GM21529 (cell line): Measurements from ENCODE around the gene PPP1R9A.
"Not testable (repeated sequence)": the region's sequence is repeated elsewhere in the genome, so short reads cannot be mapped to it uniquely, and the experiment has no call there.

Experiments
- ATAC-seq: cut with Tn5 transposase; IDR thresholded peaks from one replicate; pipeline ENCODE4 v1.9.1; 2021; ENCODE audit not compliant: unreplicated experiment

PPP1R9A gene

GRCh38 chr7:94972296-94972695 lies 64.9 kb downstream of the PPP1R9A start:
- no peak for ATAC-seq

- no peak for ATAC-seq
Observed at GRCh38 chr7:94973844-94974243, 66.5 kb downstream of the PPP1R9A start.

GRCh38 chr7:94974423-94974822 lies 67.0 kb downstream of the PPP1R9A start:
- ATAC-seq = no peak

GRCh38 chr7:94975336-94975735 lies 67.9 kb downstream of the PPP1R9A start:
- no peak for ATAC-seq

GRCh38 chr7:94980418-94981142 lies 73.2 kb downstream of the PPP1R9A start:
- ATAC-seq = no peak

- no peak for ATAC-seq
Observed at GRCh38 chr7:94995921-94996320, 88.5 kb downstream of the PPP1R9A start.

- no peak for ATAC-seq
Observed at GRCh38 chr7:94996369-94996768, 89.0 kb downstream of the PPP1R9A start.

GRCh38 chr7:94997547-94997946 lies 90.2 kb downstream of the PPP1R9A start:
- no peak for ATAC-seq

GRCh38 chr7:94998266-94999068 lies 91.1 kb downstream of the PPP1R9A start:
- ATAC-seq = no peak

- no peak for ATAC-seq
Observed at GRCh38 chr7:94999069-94999351, 91.6 kb downstream of the PPP1R9A start.

GRCh38 chr7:94999601-95000000 lies 92.2 kb downstream of the PPP1R9A start:
- not testable (repeated sequence) for ATAC-seq

GRCh38 chr7:95001258-95001657 lies 93.9 kb downstream of the PPP1R9A start:
- no peak for ATAC-seq

- ATAC-seq = no peak
Observed at GRCh38 chr7:95001815-95002561, 94.6 kb downstream of the PPP1R9A start.

- ATAC-seq = no peak
Observed at GRCh38 chr7:95002775-95003174, 95.4 kb downstream of the PPP1R9A start.

GRCh38 chr7:95004618-95005247 lies 97.3 kb downstream of the PPP1R9A start:
- ATAC-seq = no peak

GRCh38 chr7:95006010-95006409 lies 98.6 kb downstream of the PPP1R9A start:
- ATAC-seq = no peak

- not testable (repeated sequence) for ATAC-seq
Observed at GRCh38 chr7:95008773-95009172, 101.4 kb downstream of the PPP1R9A start.

GRCh38 chr7:95011146-95011928 lies 103.9 kb downstream of the PPP1R9A start:
- no peak for ATAC-seq

GRCh38 chr7:95011995-95012394 lies 104.6 kb downstream of the PPP1R9A start:
- ATAC-seq = no peak

- ATAC-seq = no peak
Observed at GRCh38 chr7:95018021-95018420, 110.6 kb downstream of the PPP1R9A start.

- ATAC-seq = no peak
Observed at GRCh38 chr7:95026018-95026417, 118.6 kb downstream of the PPP1R9A start.
